Posterior vena cava (tissue), 2 donors: ENCODE data around the gene ANO8. TPM values are rescaled to one million over a fixed set of nuclear protein-coding genes. Genes with fewer than 3 reads are reported as not detected.
A peak's percentile ranks its signal among the peaks of the same experiment; 100 is the strongest.

Source experiments
- DNase-seq: peaks from one replicate; pipeline ENCODE4 v3.0.0-alpha.2; 2020; ENCODE audit warnings: low spot score
- intact Hi-C, 2 donors: fragments of 100-400 bp; cut with DNase I; formaldehyde crosslinking; loops; one replicate each; pipeline versions ENCODE4 v1.14.1 to v1.14.2; 2022 to 2023
- total RNA-seq, 2 donors: library from RNA; stranded (reverse); fragmentation: NEBNext Ultra II Directional; extraction: Animal tissue kit (Norgen Biotek cat#: 25700); gene quantifications; one replicate each; pipeline ENCODE4 v1.2.1, GENCODE V29; 2021
- donor health status: DM: yes; HTN: yes; CAD: no.
- donor health status: DM: yes; HTN: yes; CAD: no.

ANO8 gene
- total RNA-seq, 2 donors from 2014 or later: 9.8 to 10.0 TPM

- intact Hi-C loops: loop anchor here (2.0 to 10.0 kb wide), 3 partner anchors 41 to 1879 kb away; no protein-coding TSS in a partner anchor
- no peak for DNase-seq
Observed at GRCh38 chr19:17347877-17348276, 13.2 kb upstream of the ANO8 start.

- intact Hi-C loops: loop anchor here (2.0 to 10.0 kb wide), 3 partner anchors 41 to 1880 kb away; no protein-coding TSS in a partner anchor
- no peak for DNase-seq
Observed at GRCh38 chr19:17347361-17347760, 12.7 kb upstream of the ANO8 start.

- DNase-seq: peak; percentile 94
- intact Hi-C loops: loop anchor here (2.0 to 10.0 kb wide), 3 partner anchors 43 to 1881 kb away; no protein-coding TSS in a partner anchor
Observed at GRCh38 chr19:17346109-17346671, 11.5 kb upstream of the ANO8 start.

GRCh38 chr19:17341845-17342244 is 7.2 kb upstream of the ANO8 start:
- no peak for DNase-seq
- intact Hi-C loops: loop anchor here (5.0 to 10.0 kb wide), 2 partner anchors 47 to 50 kb away; partner anchors contain the start of gene CCDC194 (in 1 of the 2)

- intact Hi-C loops: loop anchor here (5.0 to 10.0 kb wide), 2 partner anchors 47 to 51 kb away; partner anchors contain the start of gene CCDC194 (in 1 of the 2)
Observed at GRCh38 chr19:17341386-17341785, 6.7 kb upstream of the ANO8 start.

GRCh38 chr19:17340871-17341357 is 6.3 kb upstream of the ANO8 start:
- intact Hi-C loops: loop anchor here (5.0 to 10.0 kb wide), 2 partner anchors 46 to 51 kb away; partner anchors contain the start of gene CCDC194 (in 1 of the 2)
- DNase-seq: no peak

More at GRCh38 chr19:17341386-17341785, 6.7 kb upstream of the ANO8 start:
- no peak for DNase-seq

GRCh38 chr19:17340302-17340870 is 5.7 kb upstream of the ANO8 start:
- intact Hi-C loops: loop anchor here (5.0 to 10.0 kb wide), 2 partner anchors 46 to 52 kb away; partner anchors contain the start of gene CCDC194 (in 1 of the 2)
- no peak for DNase-seq

GRCh38 chr19:17339088-17339741 is 4.6 kb upstream of the ANO8 start:
- intact Hi-C loops: loop anchor here in 1 of 2 donors (10.0 kb wide), 1 partner anchor 786 kb away; no protein-coding TSS in a partner anchor
- DNase-seq: no peak

- intact Hi-C loops: loop anchor here in 1 of 2 donors (10.0 kb wide), 1 partner anchor 786 kb away; no protein-coding TSS in a partner anchor
- DNase-seq: no peak
Observed at GRCh38 chr19:17338433-17339078, 3.9 kb upstream of the ANO8 start.

GRCh38 chr19:17337675-17338432 is 3.2 kb upstream of the ANO8 start:
- DNase-seq: no peak
- intact Hi-C loops: loop anchor here in 1 of 2 donors (10.0 kb wide), 1 partner anchor 787 kb away; no protein-coding TSS in a partner anchor

GRCh38 chr19:17336872-17337674 is 2.4 kb upstream of the ANO8 start, which contains the start of gene GTPBP3:
GTPBP3 (plus strand) TSS chr19:17337553; CDS start chr19:17337612, 59 bp downstream.
- DNase-seq: peak; percentile 98
- intact Hi-C loops: loop anchor here in 1 of 2 donors (10.0 kb wide), 1 partner anchor 788 kb away; no protein-coding TSS in a partner anchor

GRCh38 chr19:17335575-17335974 is 920 bp upstream of the ANO8 start:
- intact Hi-C loops: loop anchor here in 1 of 2 donors (10.0 kb wide), 1 partner anchor 789 kb away; no protein-coding TSS in a partner anchor
- DNase-seq: no peak

- intact Hi-C loops: loop anchor here in 1 of 2 donors (10.0 kb wide), 1 partner anchor 791 kb away; no protein-coding TSS in a partner anchor
- no peak for DNase-seq
Observed at GRCh38 chr19:17333611-17334413, 843 bp downstream of the ANO8 start.

- DNase-seq: no peak
- intact Hi-C loops: loop anchor here in 1 of 2 donors (10.0 kb wide), 1 partner anchor 792 kb away; no protein-coding TSS in a partner anchor
Observed at GRCh38 chr19:17332677-17333581, 1.7 kb downstream of the ANO8 start.

- DNase-seq: no peak
- intact Hi-C loops: loop anchor here in 1 of 2 donors (10.0 kb wide), 1 partner anchor 792 kb away; no protein-coding TSS in a partner anchor
Observed at GRCh38 chr19:17332360-17332676, 2.3 kb downstream of the ANO8 start.
